ACHN (cell line): Measurements from ENCODE around the gene AUTS2.

Source experiments
- DNase-seq: peaks from one replicate; pipeline ENCODE4 v3.0.0-alpha.2; 2015
- in situ Hi-C: cut with HindIII; loops from 2 replicates; pipeline ENCODE4 v1.10.0; 2017; ENCODE audit warnings: low sequenced_read_pairs, low pct_ligation_motif_present, low pct_unique_long_range_greater_than_20kb

The AUTS2 gene

DNA sequence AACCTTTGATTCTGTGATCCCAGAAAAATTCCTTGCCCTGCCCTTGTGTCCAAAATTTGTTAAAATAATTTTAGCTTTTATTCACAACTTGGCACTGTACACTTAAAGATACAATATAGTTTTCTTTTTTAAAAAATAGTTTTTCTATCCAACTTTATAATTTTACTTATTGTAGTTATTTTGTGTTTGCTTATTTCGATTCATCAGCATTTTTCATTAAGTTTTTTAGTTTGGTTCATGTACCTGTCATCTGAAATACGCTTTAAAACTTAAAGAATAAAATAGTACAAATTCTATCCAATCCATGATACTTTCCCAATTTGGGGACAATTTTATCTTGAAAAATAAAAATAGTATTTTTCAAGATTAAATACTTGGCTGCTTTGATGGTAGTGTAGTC is 514.8 kb downstream of the AUTS2 start:
- DNase-seq: no peak
- in situ Hi-C loops: no loop called here

DNA sequence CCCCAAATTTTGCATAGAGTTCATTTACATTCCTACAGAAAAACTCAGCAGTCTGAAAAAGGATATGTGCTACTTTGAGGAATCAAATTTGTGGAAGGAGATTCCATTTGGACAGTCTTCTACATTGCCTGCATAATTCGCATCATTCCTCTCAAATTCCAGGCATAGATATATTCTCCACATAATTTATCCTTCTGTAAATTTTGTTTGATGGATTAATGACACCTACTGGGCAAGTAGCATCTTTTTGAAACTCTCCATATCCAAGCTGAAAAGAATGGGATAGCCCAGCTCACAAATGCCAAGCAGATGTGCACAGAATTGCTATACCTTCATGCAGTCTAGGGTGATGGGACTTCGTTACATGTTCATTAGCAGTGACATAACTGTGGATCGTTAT is 515.3 kb downstream of the AUTS2 start:
- in situ Hi-C loops: no loop called here
- DNase-seq: no peak

GRCh38 chr7:70114806-70115205 is 516.5 kb downstream of the AUTS2 start:
- no peak for DNase-seq
- in situ Hi-C loops: no loop called here

GRCh38 chr7:70116244-70116643 is 518.0 kb downstream of the AUTS2 start:
- DNase-seq: no peak

GRCh38 chr7:70116867-70117266 is 518.6 kb downstream of the AUTS2 start:
- in situ Hi-C loops: no loop called here
- no peak for DNase-seq

More at GRCh38 chr7:70116244-70116643, 518.0 kb downstream of the AUTS2 start:
- in situ Hi-C loops: no loop called here

DNA sequence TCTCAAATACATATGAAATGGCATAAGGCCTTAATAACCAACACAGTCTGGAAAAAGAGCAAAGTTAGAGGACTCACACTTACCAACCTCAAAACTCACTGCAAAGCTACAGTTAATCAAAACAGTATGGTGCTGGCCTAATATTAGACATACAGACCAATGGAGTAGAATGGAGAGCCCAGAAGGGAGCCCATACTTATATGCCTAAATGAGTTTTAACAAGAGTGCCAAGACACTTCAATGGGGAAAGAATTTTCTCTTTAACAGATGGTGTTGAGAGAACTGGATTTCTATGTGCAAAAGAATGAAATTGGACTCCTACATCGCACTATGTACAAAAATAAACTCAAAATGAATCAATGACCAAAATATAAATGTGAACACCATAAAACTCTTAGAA is 522.6 kb downstream of the AUTS2 start:
- in situ Hi-C loops: no loop called here
- DNase-seq: no peak

GRCh38 chr7:70131817-70132216 is 533.5 kb downstream of the AUTS2 start:
- no peak for DNase-seq
- in situ Hi-C loops: no loop called here

- in situ Hi-C loops: no loop called here
- no peak for DNase-seq
Observed at GRCh38 chr7:70132226-70132851, 534.1 kb downstream of the AUTS2 start.

- DNase-seq: no peak
- in situ Hi-C loops: no loop called here
Observed at GRCh38 chr7:70132852-70133690, 534.8 kb downstream of the AUTS2 start.

- DNase-seq: no peak
- in situ Hi-C loops: no loop called here
Observed at GRCh38 chr7:70134029-70134770, 535.9 kb downstream of the AUTS2 start.

DNA sequence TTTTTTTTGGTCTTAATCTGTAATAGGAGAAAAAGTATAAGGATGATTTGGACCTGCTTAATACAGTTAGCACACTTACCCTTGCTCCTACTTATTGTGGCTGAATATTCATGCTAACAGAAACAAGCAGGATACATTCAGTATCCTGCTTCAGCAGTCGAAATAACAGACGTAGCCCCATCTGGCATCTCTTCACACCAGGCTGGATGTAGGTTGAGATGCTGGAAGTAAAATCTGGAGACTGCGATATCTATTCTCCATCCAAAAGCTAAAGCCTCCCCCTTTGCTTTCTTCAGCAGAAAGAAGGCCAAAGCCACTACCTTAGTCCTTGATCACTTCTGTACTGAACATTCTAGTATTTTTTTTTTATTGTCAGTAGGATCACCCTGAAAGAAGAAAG is 537.4 kb downstream of the AUTS2 start:
- DNase-seq: no peak
- in situ Hi-C loops: no loop called here

GRCh38 chr7:70137126-70137525 is 538.9 kb downstream of the AUTS2 start:
- in situ Hi-C loops: no loop called here

GRCh38 chr7:70142247-70142932 is 544.1 kb downstream of the AUTS2 start:
- in situ Hi-C loops: no loop called here
- DNase-seq: no peak

More at GRCh38 chr7:70137126-70137525, 538.9 kb downstream of the AUTS2 start:
- DNase-seq: no peak

GRCh38 chr7:70143075-70144044 is 545.1 kb downstream of the AUTS2 start:
- in situ Hi-C loops: no loop called here

DNA sequence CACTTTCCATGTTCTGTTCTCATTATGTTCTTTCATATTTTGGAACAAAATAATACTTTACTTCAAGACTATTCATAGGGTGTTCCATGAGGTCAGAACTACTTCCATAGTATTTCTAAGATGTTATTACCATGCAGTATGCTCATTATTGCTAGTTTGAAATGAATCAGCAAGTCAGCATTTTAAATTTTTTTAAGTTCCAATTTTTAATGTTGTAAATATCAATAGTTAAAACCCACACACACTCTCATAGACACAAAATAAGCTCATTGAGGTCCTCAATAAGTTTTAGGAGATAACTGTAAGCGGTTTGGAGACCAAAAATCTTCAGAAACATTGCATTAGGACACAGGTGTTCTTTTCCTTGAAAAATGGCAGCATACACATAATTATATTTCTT is 550.7 kb downstream of the AUTS2 start:
- in situ Hi-C loops: no loop called here
- no peak for DNase-seq

More at GRCh38 chr7:70143075-70144044, 545.1 kb downstream of the AUTS2 start:
- DNase-seq: no peak

DNA sequence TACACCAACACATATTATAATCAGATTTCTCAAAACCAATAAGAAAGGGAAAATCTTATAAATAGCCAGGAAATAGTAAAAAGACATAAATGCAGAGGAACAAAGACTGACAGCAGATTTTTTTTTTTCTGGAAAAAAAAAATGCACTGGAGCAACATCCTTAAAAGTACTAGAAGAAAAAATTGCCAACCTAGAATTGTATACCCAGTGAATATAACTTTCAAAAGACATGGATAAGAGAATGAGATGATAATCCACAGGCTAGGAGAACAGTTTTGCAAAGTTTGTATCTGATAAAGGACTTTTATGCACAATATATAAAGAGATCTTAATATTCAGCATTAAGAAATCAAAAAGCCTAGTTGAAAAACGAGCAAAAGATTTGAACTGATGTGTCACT is 554.0 kb downstream of the AUTS2 start:
- no peak for DNase-seq
- in situ Hi-C loops: no loop called here

- DNase-seq: no peak
- in situ Hi-C loops: no loop called here
Observed at GRCh38 chr7:70153933-70154332, 555.7 kb downstream of the AUTS2 start.
